ENCODE measurements around the gene FALEC.
"Not testable (repeated sequence)": the region's sequence is repeated elsewhere in the genome, so short reads cannot be mapped to it uniquely, and the experiment has no call there.

DNA sequence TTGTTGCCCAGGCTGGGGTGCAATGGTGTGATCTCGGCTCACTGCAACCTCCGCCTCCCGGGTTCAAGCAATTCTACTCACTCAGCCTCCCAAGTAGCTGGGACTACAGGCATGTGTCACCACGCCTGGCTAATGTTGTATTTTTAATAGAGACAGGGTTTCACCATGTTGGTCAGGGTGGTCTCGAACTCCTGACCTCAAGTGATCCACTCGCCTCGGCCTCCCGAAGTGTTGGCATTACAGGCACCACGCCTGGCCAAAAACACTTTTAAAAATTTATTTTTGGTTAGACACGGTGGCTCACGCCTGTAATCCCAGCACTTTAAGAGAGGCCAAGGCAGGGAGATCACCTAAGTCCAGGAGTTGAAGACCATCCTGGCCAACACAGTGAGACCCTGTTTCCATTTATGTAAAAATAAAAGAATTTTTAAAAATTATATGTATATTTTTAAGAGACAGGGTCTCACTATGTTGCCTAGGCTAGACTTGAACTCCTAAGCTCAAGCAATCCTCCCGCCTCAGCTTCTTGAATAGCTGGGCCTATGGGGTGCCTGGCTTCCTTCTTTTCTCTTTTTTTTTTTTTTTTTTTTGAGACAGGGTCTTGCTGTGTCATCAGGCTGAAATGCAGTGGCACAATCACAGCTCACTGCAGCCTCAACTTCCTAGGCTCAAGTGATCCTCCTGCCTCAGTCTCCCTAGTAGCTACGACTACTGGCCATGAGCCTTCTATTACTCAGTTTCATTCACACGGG, 49.9 kb downstream of the FALEC start:
- not testable (repeated sequence) for TF ChIP-seq POLR2AphosphoS5 (IDR thresholded peaks at IDR 0.05); TAF1 (IDR thresholded peaks at IDR 0.05; ENCODE audit: low read depth); EZH2 (IDR thresholded peaks at IDR 0.05; ENCODE audit: borderline replicate concordance, insufficient read depth, low read length, poor library complexity, severe bottlenecking); EP300 (conservative IDR thresholded peaks at IDR 0.05; ENCODE audit: poor library complexity, severe bottlenecking); RAD21 (conservative IDR thresholded peaks at IDR 0.05); MXI1 (conservative IDR thresholded peaks at IDR 0.05; ENCODE audit: poor library complexity, severe bottlenecking); SMC3 (conservative IDR thresholded peaks at IDR 0.05; ENCODE audit: poor library complexity)
- TF ChIP-seq, protein P1, sequence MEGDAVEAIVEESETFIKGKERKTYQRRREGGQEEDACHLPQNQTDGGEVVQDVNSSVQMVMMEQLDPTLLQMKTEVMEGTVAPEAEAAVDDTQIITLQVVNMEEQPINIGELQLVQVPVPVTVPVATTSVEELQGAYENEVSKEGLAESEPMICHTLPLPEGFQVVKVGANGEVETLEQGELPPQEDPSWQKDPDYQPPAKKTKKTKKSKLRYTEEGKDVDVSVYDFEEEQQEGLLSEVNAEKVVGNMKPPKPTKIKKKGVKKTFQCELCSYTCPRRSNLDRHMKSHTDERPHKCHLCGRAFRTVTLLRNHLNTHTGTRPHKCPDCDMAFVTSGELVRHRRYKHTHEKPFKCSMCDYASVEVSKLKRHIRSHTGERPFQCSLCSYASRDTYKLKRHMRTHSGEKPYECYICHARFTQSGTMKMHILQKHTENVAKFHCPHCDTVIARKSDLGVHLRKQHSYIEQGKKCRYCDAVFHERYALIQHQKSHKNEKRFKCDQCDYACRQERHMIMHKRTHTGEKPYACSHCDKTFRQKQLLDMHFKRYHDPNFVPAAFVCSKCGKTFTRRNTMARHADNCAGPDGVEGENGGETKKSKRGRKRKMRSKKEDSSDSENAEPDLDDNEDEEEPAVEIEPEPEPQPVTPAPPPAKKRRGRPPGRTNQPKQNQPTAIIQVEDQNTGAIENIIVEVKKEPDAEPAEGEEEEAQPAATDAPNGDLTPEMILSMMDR (IDR thresholded peaks at IDR 0.05; ENCODE audit: poor library complexity, severe bottlenecking), result not testable (repeated sequence)
